K562 (cell line): ENCODE measurements around the gene RBM46. TPM values are rescaled to one million over a fixed set of nuclear protein-coding genes. Genes with fewer than 3 reads are reported as not detected.

Source experiments
- ATAC-seq: fragments of 200-7000 bp; cut with Tn5 transposase; 3 replicates; pipeline ENCODE4 v1.9.1; 2020; ENCODE audit warnings: moderate library complexity
- BruUV-seq: library from RNA; stranded (reverse); fragments of 400-500 nt; replicated peaks from 2 replicates; lab custom pipeline; 2021; lab: Mats Ljungman, UMichigan
- CTCF ChIA-PET: fragments of 300-600 bp; formaldehyde crosslinking; extraction: SDS; loops from one replicate; lab custom pipeline; 2021; ENCODE audit warnings: low intra/inter-chr PET ratio; lab: Yijun Ruan, JAX
- POLR2A ChIA-PET: fragments of 300-600, 350-650 bp; sonication (Branson Sonifier 250); formaldehyde crosslinking; extraction: SDS; loops from one replicate; lab custom pipeline; 2021; ENCODE audit warnings: antibody characterized with exemption, inconsistent platforms; lab: Yijun Ruan, JAX
- DNase-seq, 4 experiments: peaks; one replicate each; pipeline versions ENCODE4 v3.0.0 to v3.0.0-alpha.2; 2011 to 2018; ENCODE audit warnings: low spot score in 3 of 4, mixed read lengths in 3 of 4; ENCODE audit errors: extremely low read depth in 1 of 4
- FAIRE-seq: peaks from 2 replicates; lab custom pipeline; 2011; peaks lifted over from hg19 to GRCh38; lab: Jason Lieb, UNC
- H2AFZ ChIP-seq: 2 replicates; pipeline ENCODE4 v1.6.0; 2011; ENCODE audit warnings: low read depth, low read length, control low read depth, inconsistent platforms
- H3K27ac ChIP-seq: fragments of 200-600 bp; 3 replicates; pipeline ENCODE4 v1.8.0; 2011; ENCODE audit warnings: low read depth, mild to moderate bottlenecking, control low read depth, inconsistent platforms, low read length, moderate library complexity, mixed read lengths; ENCODE audit errors: extremely low read depth
- H3K27me3 ChIP-seq, 2 experiments: fragments of 300-600 bp in 1 of 2; 2 replicates in 1 of 2; 3 replicates in 1 of 2; pipeline versions ENCODE4 v1.6.0 to v1.8.0; 2011; ENCODE audit warnings: inconsistent platforms in 2 of 2, low read length in 2 of 2, mild to moderate bottlenecking in 1 of 2, mixed read lengths in 1 of 2, moderate library complexity in 1 of 2; ENCODE audit not compliant: control insufficient read depth in 2 of 2, insufficient read depth in 2 of 2
- H3K36me3 ChIP-seq: fragments of 300-600 bp; 3 replicates; pipeline ENCODE4 v1.8.0; 2011; ENCODE audit warnings: mild to moderate bottlenecking, low read length, inconsistent platforms; ENCODE audit not compliant: control insufficient read depth, insufficient read depth
- H3K4me1 ChIP-seq, 2 experiments: fragments of 200-600 bp in 1 of 2; replicated peaks in 1 of 2; 2 replicates in 1 of 2; 3 replicates in 1 of 2; pipeline versions ENCODE4 v1.5.1 to v1.8.0; 2011; ENCODE audit warnings: inconsistent platforms in 2 of 2, low read length in 2 of 2, mild to moderate bottlenecking in 1 of 2, mixed read lengths in 1 of 2, moderate library complexity in 1 of 2; ENCODE audit not compliant: control insufficient read depth in 2 of 2, insufficient read depth in 2 of 2
- H3K4me2 ChIP-seq: 2 replicates; pipeline ENCODE4 v1.6.1; 2011; ENCODE audit warnings: low read length, control low read depth, inconsistent platforms, mixed read lengths; ENCODE audit not compliant: insufficient read depth
- H3K4me3 ChIP-seq: fragments of 200-600 bp; sonication (generic), shearing (Covaris generic); 2 replicates; pipeline ENCODE4 v1.5.1; 2016; ENCODE audit warnings: control low read depth, inconsistent platforms
- H3K79me2 ChIP-seq: fragments of 200-600 bp; 3 replicates; pipeline ENCODE4 v1.8.0; 2011; ENCODE audit warnings: low read length, inconsistent platforms; ENCODE audit not compliant: control insufficient read depth, insufficient read depth
- H3K9ac ChIP-seq, 2 experiments: 2 replicates each; pipeline versions ENCODE4 v1.6.0 to v1.6.1; 2011; ENCODE audit warnings: low read depth in 2 of 2, low read length in 2 of 2, control low read depth in 1 of 2, inconsistent platforms in 1 of 2, mild to moderate bottlenecking in 1 of 2, mixed read lengths in 1 of 2; ENCODE audit not compliant: insufficient read depth in 1 of 2
- H3K9me1 ChIP-seq: one replicate; pipeline ENCODE4 v1.6.0; 2011; ENCODE audit warnings: inconsistent platforms, mild to moderate bottlenecking, low read length, moderate library complexity; ENCODE audit not compliant: control insufficient read depth, insufficient read depth
- H3K9me3 ChIP-seq: replicated peaks from 2 replicates; pipeline ENCODE4 v1.5.1; 2011; ENCODE audit warnings: low read depth, low read length, inconsistent platforms; ENCODE audit not compliant: control insufficient read depth, insufficient read depth
- H4K20me1 ChIP-seq: replicated peaks from 2 replicates; pipeline ENCODE4 v1.6.1; 2011; ENCODE audit warnings: low read length, inconsistent platforms, mixed read lengths; ENCODE audit not compliant: control insufficient read depth, insufficient read depth
- ARHGAP35 ChIP-seq: fragments of 450-650 bp; IDR thresholded peaks from 2 replicates; pipeline ENCODE4 v1.6.1; 2018; ENCODE audit not compliant: partially characterized antibody
- ATF7 ChIP-seq: fragments of 450-650 bp; IDR thresholded peaks from 2 replicates; pipeline ENCODE4 v1.7.1; 2014; ENCODE audit warnings: mild to moderate bottlenecking, moderate library complexity
- BRCA1 ChIP-seq, 2 experiments: fragments of 450-650 bp in 1 of 2; sonication (generic) in 1 of 2; formaldehyde crosslinking in 1 of 2; IDR thresholded peaks; 2 replicates each; pipeline versions ENCODE4 v1.5.0 to v1.6.1; 2017 to 2020; ENCODE audit warnings: mild to moderate bottlenecking in 1 of 2, missing genetic modification reagents in 1 of 2
- C11orf30 ChIP-seq: fragments of 450-650 bp; IDR thresholded peaks from 2 replicates; pipeline ENCODE4 v1.6.1; 2016; ENCODE audit warnings: low read depth, mild to moderate bottlenecking
- COPS2 ChIP-seq: fragments of 450-650 bp; conservative IDR thresholded peaks from 2 replicates; pipeline ENCODE4 v1.6.1; 2016; ENCODE audit warnings: mild to moderate bottlenecking, moderate library complexity
- FUS ChIP-seq: fragments of 200-400 bp; formaldehyde crosslinking; optimal IDR thresholded peaks from 2 replicates; pipeline ENCODE3; 2017; ENCODE audit warnings: low read depth, low read length
- MAFF ChIP-seq: IDR thresholded peaks from 2 replicates; pipeline ENCODE4 v1.6.1; 2012; ENCODE audit warnings: low read length, improper control_type of control experiment
- MAFK ChIP-seq: IDR thresholded peaks from 2 replicates; pipeline ENCODE4 v1.6.1; 2011; ENCODE audit warnings: low read length, improper control_type of control experiment
- NCOA1 ChIP-seq: fragments of 450-650 bp; IDR thresholded peaks from 2 replicates; pipeline ENCODE4 v1.6.1; 2016; ENCODE audit warnings: low read depth
- NFE2L1 ChIP-seq: fragments of 450-650 bp; IDR thresholded peaks from 2 replicates; pipeline ENCODE4 v1.6.1; 2016; ENCODE audit warnings: missing genetic modification characterization, low read depth, mild to moderate bottlenecking, missing compliant biosample characterization, moderate library complexity, borderline replicate concordance
- NR2F6 ChIP-seq: fragments of 450-650 bp; formaldehyde crosslinking; IDR thresholded peaks from 2 replicates; pipeline ENCODE4 v1.4.0; 2020; ENCODE audit warnings: mild to moderate bottlenecking
- SMARCE1 ChIP-seq: fragments of 450-650 bp; IDR thresholded peaks from 2 replicates; pipeline ENCODE4 v1.7.1; 2016; ENCODE audit warnings: mild to moderate bottlenecking
- SRSF7 ChIP-seq: fragments of 200-400 bp; formaldehyde crosslinking; optimal IDR thresholded peaks from 2 replicates; pipeline ENCODE3; 2017; ENCODE audit warnings: mild to moderate bottlenecking, low read depth, low read length
- ZFP36 ChIP-seq: fragments of 150-350 bp; IDR thresholded peaks from 2 replicates; pipeline ENCODE4 v1.6.1; 2018; ENCODE audit warnings: low read length, low read depth; ENCODE audit not compliant: partially characterized antibody
- ZNF316 ChIP-seq: fragments of 450-650 bp; IDR thresholded peaks from 2 replicates; pipeline ENCODE4 v1.6.1; 2016
- ZNF586 ChIP-seq: fragments of 450-650 bp; formaldehyde crosslinking; conservative IDR thresholded peaks from 2 replicates; pipeline ENCODE4 v1.4.0; 2020; ENCODE audit warnings: mild to moderate bottlenecking, moderate library complexity
- in situ Hi-C: fragments of 300-500 bp; cut with MboI; formaldehyde crosslinking; loops from 4 replicates; pipeline ENCODE4 v1.15.0; 2018; ENCODE audit warnings: inconsistent platforms, mixed read lengths
- intact Hi-C: fragments of 100-400 bp; cut with micrococcal nuclease; formaldehyde crosslinking; loops from 2 replicates; pipeline ENCODE4 v1.14.2; 2022
- polyA plus RNA-seq, 8 experiments: library from polyadenylated mRNA; depleted of rRNA in 4 of 8; stranded (reverse) in 5 of 8; unstranded in 3 of 8; fragments of >200 nt; fragmentation: Nextera tagmentation in 2 of 8; fragmentation: Illumina TruSeq in 1 of 8; extraction: Ambion mirVana in 2 of 8; extraction: Trizol in 1 of 8; gene quantifications; 2 replicates each; pipeline versions ENCODE4 v1.2.1 to v1.2.3, GENCODE V29; 2011 to 2014; ENCODE audit warnings: inconsistent platforms in 1 of 8, missing spikeins in 1 of 8
- total RNA-seq, 7 experiments: library from RNA; depleted of rRNA in 6 of 7; stranded (reverse); fragments of >200 nt in 6 of 7; fragmentation: Illumina TruSeq in 2 of 7; extraction: Trizol in 2 of 7; gene quantifications; 2 replicates each; pipeline versions ENCODE4 v1.2.1 to v1.2.3, GENCODE V29; 2011 to 2021; ENCODE audit warnings: low replicate concordance in 1 of 7
- TF ChIP-seq, protein P1 (sequence below): fragments of 450-650 bp; formaldehyde crosslinking; IDR thresholded peaks from 2 replicates; pipeline ENCODE4 v1.4.0; 2022; ENCODE audit warnings: mild to moderate bottlenecking, moderate library complexity
- TF ChIP-seq, protein P2 (sequence below): fragments of 250-450 bp; sonication (Bioruptor Pico); IDR thresholded peaks from 2 replicates; pipeline ENCODE4 v1.5.0; 2021

RBM46 gene
- total and polyA plus RNA-seq, 9 of the 15 experiments (the other 6 are each of a cell fraction or from before 2014, with no cell fraction given): 0.04 TPM; not detected in 8

DNA sequence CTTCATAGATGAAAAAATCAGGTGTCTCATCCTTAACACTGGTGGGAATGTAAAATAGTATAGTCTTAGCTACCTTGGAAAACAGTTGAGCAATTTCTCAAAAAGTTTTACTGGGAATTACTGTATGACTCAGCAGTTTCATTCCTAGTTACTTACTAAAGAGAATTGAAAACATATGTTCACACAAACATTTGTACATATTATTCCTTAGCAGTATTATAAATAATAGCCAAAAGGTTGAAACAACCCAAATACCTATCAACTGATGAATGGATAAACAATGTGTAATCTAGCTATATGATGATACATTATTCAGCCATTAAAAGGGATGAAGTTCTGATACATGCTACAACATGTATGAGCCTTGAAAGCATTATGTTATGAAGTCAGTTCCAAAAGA is 41.7 kb downstream of the RBM46 start:
- DNase-seq (no peak), ATAC-seq (no peak), FAIRE-seq (no peak)
- intact Hi-C loops: no loop called here
- Histone ChIP-seq H2AFZ (no peak overlapping the region), H3K4me3 (no peak overlapping the region), H4K20me1 (no peaks in the 10 kb centered on the region), H3K9ac (no peak overlapping the region), H3K27me3 (no peaks in the 10 kb centered on the region), H3K9me3 (no peaks in the 10 kb centered on the region), H3K4me1 (no peaks in the 10 kb centered on the region), H3K79me2 (no peaks in the 10 kb centered on the region), H3K27ac (no peak overlapping the region), H3K36me3 (no peaks in the 10 kb centered on the region), H3K9me1 (no peaks in the 10 kb centered on the region), H3K4me2 (no peak overlapping the region)
- CTCF ChIA-PET: no interaction called here
- in situ Hi-C loops: loop anchor here (25.0 kb wide), 1 partner anchor 540 kb away; no protein-coding TSS in a partner anchor
- no TSS peak for BruUV-seq
- POLR2A ChIA-PET: no interaction called here
- TF ChIP-seq SMARCE1: no peak
- TF ChIP-seq SRSF7: no peak
- peak; percentile 76 for TF ChIP-seq ZNF316
- no peak for TF ChIP-seq ZNF586 (CRISPR knock-in tag)
- TF ChIP-seq BRCA1 (IDR thresholded peaks at IDR 0.05): no peak
- no peak for TF ChIP-seq BRCA1 (CRISPR knock-in tag; IDR thresholded peaks at IDR 0.05)
- TF ChIP-seq NFE2L1 (tag): peak; percentile 45; the same call in 1 of the 2 replicates
- TF ChIP-seq, protein P1, sequence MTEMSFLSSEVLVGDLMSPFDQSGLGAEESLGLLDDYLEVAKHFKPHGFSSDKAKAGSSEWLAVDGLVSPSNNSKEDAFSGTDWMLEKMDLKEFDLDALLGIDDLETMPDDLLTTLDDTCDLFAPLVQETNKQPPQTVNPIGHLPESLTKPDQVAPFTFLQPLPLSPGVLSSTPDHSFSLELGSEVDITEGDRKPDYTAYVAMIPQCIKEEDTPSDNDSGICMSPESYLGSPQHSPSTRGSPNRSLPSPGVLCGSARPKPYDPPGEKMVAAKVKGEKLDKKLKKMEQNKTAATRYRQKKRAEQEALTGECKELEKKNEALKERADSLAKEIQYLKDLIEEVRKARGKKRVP (CRISPR knock-in tag): no peak
- TF ChIP-seq ZFP36: no peak
- TF ChIP-seq MAFK: peak; percentile 33; the same call in 1 of the 2 replicates
- TF ChIP-seq C11orf30: peak; percentile 69
- TF ChIP-seq COPS2: no peak
- peak; percentile 59 for TF ChIP-seq MAFF
- TF ChIP-seq ARHGAP35: no peak
- TF ChIP-seq, protein P2, sequence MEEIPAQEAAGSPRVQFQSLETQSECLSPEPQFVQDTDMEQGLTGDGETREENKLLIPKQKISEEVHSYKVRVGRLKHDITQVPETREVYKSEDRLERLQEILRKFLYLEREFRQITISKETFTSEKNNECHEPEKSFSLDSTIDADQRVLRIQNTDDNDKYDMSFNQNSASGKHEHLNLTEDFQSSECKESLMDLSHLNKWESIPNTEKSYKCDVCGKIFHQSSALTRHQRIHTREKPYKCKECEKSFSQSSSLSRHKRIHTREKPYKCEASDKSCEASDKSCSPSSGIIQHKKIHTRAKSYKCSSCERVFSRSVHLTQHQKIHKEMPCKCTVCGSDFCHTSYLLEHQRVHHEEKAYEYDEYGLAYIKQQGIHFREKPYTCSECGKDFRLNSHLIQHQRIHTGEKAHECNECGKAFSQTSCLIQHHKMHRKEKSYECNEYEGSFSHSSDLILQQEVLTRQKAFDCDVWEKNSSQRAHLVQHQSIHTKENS (CRISPR knock-in tag): no peak
- no peak for TF ChIP-seq ATF7
- no peak for TF ChIP-seq NR2F6
- no peak for TF ChIP-seq FUS
- no peak for TF ChIP-seq NCOA1
